ENCODE data around the gene COG7. TPM values are rescaled to one million over a fixed set of nuclear protein-coding genes. Genes with fewer than 3 reads are reported as not detected.
"Not testable (repeated sequence)": the region's sequence is repeated elsewhere in the genome, so short reads cannot be mapped to it uniquely, and the experiment has no call there.

The COG7 gene
- total RNA-seq, 2 experiments from 2014 or later, result 17.5 to 25.1 TPM

GRCh38 chr16:23369416-23369815 lies 83.6 kb downstream of the COG7 start:
- no peaks in the 10 kb centered on the region for H3K36me3 Mint-ChIP-seq
- H3K27me3 Mint-ChIP-seq, result no peaks in the 10 kb centered on the region
- H3K9me3 Mint-ChIP-seq (ENCODE audit: low read depth), result no peaks in the 10 kb centered on the region
- CTCF ChIA-PET, result interaction anchor here (0.8 kb wide), 1 partner anchor 66 kb away, joined by 3 read pairs; no protein-coding TSS in a partner anchor
- H3K4me1 Mint-ChIP-seq, result peaks cover 8% of the 10 kb centered on the region
- no peak overlapping the region for H3K27ac Mint-ChIP-seq
- no peak for DNase-seq
- ATAC-seq, result no peak
- no peak overlapping the region for H3K4me3 Mint-ChIP-seq

- Mint-ChIP-seq H3K4me3 (no peak overlapping the region), H3K9me3 (ENCODE audit: low read depth) (no peaks in the 10 kb centered on the region), H3K27ac (no peak overlapping the region), H3K4me1 (peaks cover 8% of the 10 kb centered on the region), H3K27me3 (no peaks in the 10 kb centered on the region), H3K36me3 (no peaks in the 10 kb centered on the region)
- CTCF ChIA-PET, result interaction anchor here (0.8 kb wide), 1 partner anchor 67 kb away, joined by 3 read pairs; no protein-coding TSS in a partner anchor
- DNase-seq (no peak), ATAC-seq (no peak)
These were observed 84.5 kb downstream of the COG7 start for GRCh38 chr16:23368469-23368868.

GRCh38 chr16:23367988-23368387 lies 85.0 kb downstream of the COG7 start:
- H3K4me1 Mint-ChIP-seq, result peaks cover 8% of the 10 kb centered on the region
- H3K4me3 Mint-ChIP-seq, result no peak overlapping the region
- H3K27ac Mint-ChIP-seq, result no peak overlapping the region
- no peak for ATAC-seq
- no peaks in the 10 kb centered on the region for H3K36me3 Mint-ChIP-seq
- DNase-seq, result no peak
- no peaks in the 10 kb centered on the region for H3K9me3 Mint-ChIP-seq (ENCODE audit: low read depth)
- no peaks in the 10 kb centered on the region for H3K27me3 Mint-ChIP-seq
- CTCF ChIA-PET, result no interaction called here

GRCh38 chr16:23367564-23367963 lies 85.4 kb downstream of the COG7 start:
- H3K27ac Mint-ChIP-seq, result no peak overlapping the region

GRCh38 chr16:23366341-23366740 lies 86.6 kb downstream of the COG7 start:
- not testable (repeated sequence) for H3K36me3 Mint-ChIP-seq, DNase-seq
- CTCF ChIA-PET, result interaction anchor here (1.3 kb wide), 1 partner anchor 68 kb away, joined by 3 read pairs; no protein-coding TSS in a partner anchor

More at GRCh38 chr16:23367564-23367963, 85.4 kb downstream of the COG7 start:
- CTCF ChIA-PET, result no interaction called here
- Mint-ChIP-seq H3K4me1 (peaks cover 8% of the 10 kb centered on the region), H3K9me3 (ENCODE audit: low read depth) (no peaks in the 10 kb centered on the region), H3K27me3 (no peaks in the 10 kb centered on the region), H3K4me3 (no peak overlapping the region), H3K36me3 (no peaks in the 10 kb centered on the region)
- ATAC-seq (no peak), DNase-seq (no peak)

GRCh38 chr16:23365602-23366240 lies 87.3 kb downstream of the COG7 start:
- no peak overlapping the region for H3K27ac Mint-ChIP-seq
- ATAC-seq, result peak; percentile 73
- DNase-seq, result peak; percentile 45

More at GRCh38 chr16:23366341-23366740, 86.6 kb downstream of the COG7 start:
- not testable (repeated sequence) for H3K27ac Mint-ChIP-seq; ATAC-seq; H3K27me3 Mint-ChIP-seq; H3K9me3 Mint-ChIP-seq (ENCODE audit: low read depth); H3K4me3 Mint-ChIP-seq; H3K4me1 Mint-ChIP-seq

GRCh38 chr16:23362460-23363317 lies 90.3 kb downstream of the COG7 start:
- no peak overlapping the region for H3K27ac Mint-ChIP-seq
- no peak for ATAC-seq
- peaks cover 8% of the 10 kb centered on the region for H3K4me1 Mint-ChIP-seq
- no peak overlapping the region for H3K4me3 Mint-ChIP-seq
- CTCF ChIA-PET, result no interaction called here
- no peaks in the 10 kb centered on the region for H3K27me3 Mint-ChIP-seq
- no peaks in the 10 kb centered on the region for H3K9me3 Mint-ChIP-seq (ENCODE audit: low read depth)
- DNase-seq, result no peak
- H3K36me3 Mint-ChIP-seq, result no peaks in the 10 kb centered on the region

More at GRCh38 chr16:23365602-23366240, 87.3 kb downstream of the COG7 start:
- Mint-ChIP-seq H3K36me3 (no peaks in the 10 kb centered on the region), H3K4me1 (peaks cover 8% of the 10 kb centered on the region), H3K9me3 (ENCODE audit: low read depth) (no peaks in the 10 kb centered on the region), H3K4me3 (no peak overlapping the region), H3K27me3 (no peaks in the 10 kb centered on the region)
- CTCF ChIA-PET, result no interaction called here

GRCh38 chr16:23359092-23359760 lies 93.8 kb downstream of the COG7 start:
- DNase-seq (no peak), ATAC-seq (no peak)
- Mint-ChIP-seq H3K9me3 (ENCODE audit: low read depth) (no peaks in the 10 kb centered on the region), H3K4me3 (no peak overlapping the region), H3K27ac (no peak overlapping the region), H3K4me1 (no peaks in the 10 kb centered on the region), H3K27me3 (no peaks in the 10 kb centered on the region), H3K36me3 (no peaks in the 10 kb centered on the region)
- CTCF ChIA-PET, result no interaction called here

- Mint-ChIP-seq H3K27ac (no peak overlapping the region), H3K4me1 (no peaks in the 10 kb centered on the region), H3K27me3 (no peaks in the 10 kb centered on the region), H3K36me3 (no peaks in the 10 kb centered on the region), H3K4me3 (no peak overlapping the region), H3K9me3 (ENCODE audit: low read depth) (no peaks in the 10 kb centered on the region)
- ATAC-seq (no peak), DNase-seq (no peak)
- CTCF ChIA-PET, result interaction anchor here (0.8 kb wide), 1 partner anchor 9 kb away, joined by 3 read pairs; no protein-coding TSS in a partner anchor
These were observed 95.2 kb downstream of the COG7 start for GRCh38 chr16:23357761-23358290.

- Mint-ChIP-seq H3K36me3 (no peaks in the 10 kb centered on the region), H3K27ac (no peak overlapping the region), H3K4me1 (no peaks in the 10 kb centered on the region), H3K9me3 (ENCODE audit: low read depth) (no peaks in the 10 kb centered on the region), H3K27me3 (no peaks in the 10 kb centered on the region), H3K4me3 (no peak overlapping the region)
- CTCF ChIA-PET, result no interaction called here
- ATAC-seq (no peak), DNase-seq (no peak)
These were observed 96.0 kb downstream of the COG7 start for GRCh38 chr16:23356941-23357340.

- H3K9me3 Mint-ChIP-seq (ENCODE audit: low read depth), result no peaks in the 10 kb centered on the region
- H3K27ac Mint-ChIP-seq, result no peak overlapping the region
- H3K4me1 Mint-ChIP-seq, result no peaks in the 10 kb centered on the region
- peaks cover 4% of the 10 kb centered on the region for H3K27me3 Mint-ChIP-seq
- H3K4me3 Mint-ChIP-seq, result no peak overlapping the region
- DNase-seq (no peak), ATAC-seq (no peak)
- CTCF ChIA-PET, result no interaction called here
- H3K36me3 Mint-ChIP-seq, result no peaks in the 10 kb centered on the region
These were observed 97.8 kb downstream of the COG7 start for GRCh38 chr16:23355106-23355670.

- DNase-seq, result no peak
- Mint-ChIP-seq H3K36me3 (no peaks in the 10 kb centered on the region), H3K4me1 (no peaks in the 10 kb centered on the region), H3K9me3 (ENCODE audit: low read depth) (no peaks in the 10 kb centered on the region), H3K27ac (no peak overlapping the region), H3K4me3 (no peak overlapping the region), H3K27me3 (peaks cover 5% of the 10 kb centered on the region)
- ATAC-seq, result no peak
- CTCF ChIA-PET, result no interaction called here
These were observed 98.7 kb downstream of the COG7 start for GRCh38 chr16:23354246-23354645.

- CTCF ChIA-PET, result no interaction called here
- ATAC-seq, result no peak
- H3K4me3 Mint-ChIP-seq, result no peak overlapping the region
- no peak for DNase-seq
- peaks cover 7% of the 10 kb centered on the region for H3K27me3 Mint-ChIP-seq
- no peaks in the 10 kb centered on the region for H3K9me3 Mint-ChIP-seq (ENCODE audit: low read depth)
- H3K27ac Mint-ChIP-seq, result no peak overlapping the region
- H3K4me1 Mint-ChIP-seq, result no peaks in the 10 kb centered on the region
- no peaks in the 10 kb centered on the region for H3K36me3 Mint-ChIP-seq
These were observed 99.5 kb downstream of the COG7 start for GRCh38 chr16:23353440-23353839.
